ENCODE data around the gene RRP1B. TPM values are rescaled to one million over a fixed set of nuclear protein-coding genes. Genes with fewer than 3 reads are reported as not detected.
A peak's percentile ranks its signal among the peaks of the same experiment; 100 is the strongest.

Gene RRP1B
- total and polyA plus RNA-seq, 9 of the 15 experiments (the other 6 are each of a cell fraction or from before 2014, with no cell fraction given) = 6.8 to 66.6 (median 41.9) TPM

- TF ChIP-seq FOXK2 (conservative IDR thresholded peaks at IDR 0.05 in 1 of 2, IDR thresholded peaks at IDR 0.05 in 1 of 2; ENCODE audit: low read depth in 2 of 2) (peak; percentile 52 to 54; a peak in 2 of 4 replicates), CREB3 (tag; conservative IDR thresholded peaks at IDR 0.05; ENCODE audit: low read depth) (no peak), BMI1 (IDR thresholded peaks at IDR 0.05; ENCODE audit: low read length) (no peak), RREB1 (CRISPR knock-in tag; IDR thresholded peaks at IDR 0.05) (no peak)
These were observed 47.6 kb upstream of the RRP1B start (continued) for GRCh38 chr21:43611598-43612369.

Data from K562 (cell line).